ELF-1 (cell line): ENCODE data around the gene GTF2H4.

Experiments used
- DNase-seq: peaks from one replicate; pipeline ENCODE4 v3.0.0-alpha.2; 2016; ENCODE audit warnings: low read depth, low spot score

GTF2H4 gene

DNA sequence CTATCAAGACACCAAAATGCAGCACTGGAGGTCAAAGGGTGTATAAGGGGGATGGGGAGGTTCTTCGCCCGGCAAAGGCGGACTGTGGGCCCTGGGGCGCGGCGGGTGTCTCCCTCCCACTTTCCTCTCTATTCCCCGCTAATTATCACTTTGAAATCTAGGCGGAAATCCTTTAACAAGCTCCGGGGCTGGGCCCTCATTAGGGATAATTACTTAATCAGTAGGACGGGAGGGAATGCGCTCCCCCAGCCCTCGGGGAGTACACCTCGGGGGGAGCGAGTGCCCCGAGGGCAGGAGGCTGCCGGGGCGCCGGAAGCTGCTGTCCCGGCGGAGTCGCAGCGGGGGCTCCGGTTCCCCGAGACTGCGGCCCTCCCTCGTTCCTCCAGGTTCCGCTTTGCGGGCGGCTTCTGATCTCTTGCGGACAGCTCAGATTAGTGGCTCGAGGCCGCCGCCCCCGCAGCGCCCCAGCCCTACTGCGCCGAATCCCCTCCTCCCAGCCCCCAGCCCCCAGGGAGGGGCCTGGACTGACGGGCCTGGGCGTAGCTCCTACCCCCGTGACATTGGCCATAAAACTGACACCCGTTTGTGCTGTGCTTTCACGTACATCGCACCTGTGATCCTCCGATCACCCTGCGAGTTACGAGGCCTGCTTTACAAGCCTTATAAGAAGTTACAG, 47.5 kb downstream of the GTF2H4 start:
- DNase-seq: peak; percentile 82

DNA sequence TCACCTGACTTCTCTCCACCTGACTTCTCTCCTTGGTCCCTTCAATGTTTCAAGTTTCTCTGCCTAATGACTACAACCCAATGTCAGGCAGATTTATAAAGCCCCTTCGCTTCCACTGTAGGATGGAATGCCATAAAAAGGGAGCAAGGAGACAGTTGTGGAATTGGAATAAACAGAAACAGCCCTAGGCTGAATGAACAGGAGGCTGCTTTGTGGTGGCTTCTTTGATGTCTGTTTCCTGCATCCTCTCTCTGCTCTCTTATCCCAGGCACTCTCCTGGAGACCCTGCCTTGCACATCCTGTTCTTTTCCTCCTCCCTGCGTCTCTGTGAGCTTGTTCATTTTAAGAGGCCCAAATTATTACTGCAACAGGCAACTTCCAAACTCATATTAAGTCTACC, 49.7 kb downstream of the GTF2H4 start:
- DNase-seq: peak; percentile 71

DNA sequence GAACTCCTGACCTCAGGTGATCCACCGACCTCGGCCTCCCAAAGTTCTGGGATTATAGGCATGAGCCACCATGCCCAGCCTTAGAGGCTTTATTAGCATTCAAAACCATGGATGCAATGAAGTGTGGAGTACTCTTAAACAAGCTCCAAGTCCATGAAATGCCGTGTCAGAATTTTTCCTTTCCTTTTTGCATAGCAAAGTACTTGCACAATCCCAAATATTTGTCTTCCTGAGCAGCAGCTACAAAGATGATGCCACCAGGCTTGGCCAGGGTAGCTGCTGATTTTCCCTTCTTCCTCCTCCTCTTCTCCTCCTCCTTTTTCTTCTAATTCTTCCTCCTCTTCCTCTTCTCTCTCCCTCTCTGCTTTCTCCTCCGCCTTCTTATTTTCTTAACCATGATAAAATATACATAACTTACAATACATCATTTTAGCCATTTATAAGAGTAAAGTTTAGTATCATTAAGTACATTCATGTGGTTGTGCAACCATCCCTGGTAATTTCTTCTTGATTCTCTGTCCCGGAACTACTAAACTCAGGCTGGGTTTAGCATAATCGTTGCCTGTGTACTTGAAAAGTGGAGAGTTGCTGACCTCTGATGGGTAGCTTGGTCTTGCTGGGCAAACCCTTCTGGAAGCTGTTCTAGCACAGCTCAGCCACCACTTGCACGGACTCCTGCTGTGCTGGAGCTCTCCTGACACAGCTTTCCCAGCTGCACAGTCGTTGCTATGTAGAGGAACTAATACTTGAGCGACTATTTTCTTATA, 53.1 kb downstream of the GTF2H4 start:
- no peak for DNase-seq

DNA sequence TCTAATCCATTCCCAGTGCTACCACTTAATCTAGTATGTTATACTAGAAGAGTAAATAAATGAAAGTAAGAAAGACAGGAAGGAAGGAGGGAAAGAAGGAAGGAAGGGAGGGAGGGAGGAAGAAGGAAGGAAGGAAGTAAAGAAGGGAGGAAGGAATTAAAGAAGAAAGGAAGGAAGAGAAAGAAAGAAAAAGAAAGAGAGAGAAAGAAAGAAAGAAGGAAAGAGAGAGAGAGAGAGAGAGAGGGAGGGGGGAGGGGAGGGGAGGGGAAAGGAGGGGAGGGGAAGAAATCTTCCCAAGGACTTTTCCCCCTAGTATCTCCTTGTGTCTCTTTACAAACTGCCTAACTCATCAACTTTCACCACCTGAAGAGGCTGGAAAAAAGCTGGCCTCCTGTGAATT, 54.7 kb downstream of the GTF2H4 start:
- DNase-seq: no peak

DNA sequence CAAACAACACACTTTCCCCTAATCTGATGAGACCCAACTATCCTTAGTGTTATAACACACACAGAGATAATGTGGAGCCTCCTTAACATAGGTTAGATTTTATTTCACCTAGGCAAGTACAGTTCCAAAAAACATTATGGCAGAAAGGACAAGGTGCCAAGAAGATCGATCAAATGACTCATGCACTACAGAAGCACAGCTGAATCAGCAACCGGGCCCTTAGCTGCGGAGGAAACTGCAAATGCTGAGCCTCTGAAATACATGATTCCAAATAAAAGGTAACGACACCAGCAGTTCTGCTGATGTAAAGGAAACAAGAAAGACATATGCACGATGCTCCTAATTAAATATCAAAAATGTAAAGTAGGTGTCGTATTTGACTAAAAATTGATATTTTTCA, 55.6 kb downstream of the GTF2H4 start:
- no peak for DNase-seq
